Ovary (tissue), 3 donors: ENCODE results near the gene APBA3.

ENCODE experiments used
- EP300 ChIP-seq: sonication (generic); formaldehyde crosslinking; IDR thresholded peaks from one replicate; pipeline ENCODE4 v1.6.1; 2017; ENCODE audit warnings: antibody characterized with exemption
- TF ChIP-seq, protein P1 (sequence below), 3 donors: fragments of 450-650 bp in 2 of 3; fragments of 200-600 bp in 1 of 3; IDR thresholded peaks; one replicate each; pipeline versions ENCODE4 v1.5.1 to v1.8.0; 2016 to 2022; ENCODE audit warnings: antibody characterized with exemption in 3 of 3, mild to moderate bottlenecking in 1 of 3
- donor health status: DM: no; HTN: no; CAD: no.

GRCh38 chr19:3783660-3784584, 22.4 kb upstream of the APBA3 start:
- TF ChIP-seq EP300: no peak
- TF ChIP-seq, protein P1, sequence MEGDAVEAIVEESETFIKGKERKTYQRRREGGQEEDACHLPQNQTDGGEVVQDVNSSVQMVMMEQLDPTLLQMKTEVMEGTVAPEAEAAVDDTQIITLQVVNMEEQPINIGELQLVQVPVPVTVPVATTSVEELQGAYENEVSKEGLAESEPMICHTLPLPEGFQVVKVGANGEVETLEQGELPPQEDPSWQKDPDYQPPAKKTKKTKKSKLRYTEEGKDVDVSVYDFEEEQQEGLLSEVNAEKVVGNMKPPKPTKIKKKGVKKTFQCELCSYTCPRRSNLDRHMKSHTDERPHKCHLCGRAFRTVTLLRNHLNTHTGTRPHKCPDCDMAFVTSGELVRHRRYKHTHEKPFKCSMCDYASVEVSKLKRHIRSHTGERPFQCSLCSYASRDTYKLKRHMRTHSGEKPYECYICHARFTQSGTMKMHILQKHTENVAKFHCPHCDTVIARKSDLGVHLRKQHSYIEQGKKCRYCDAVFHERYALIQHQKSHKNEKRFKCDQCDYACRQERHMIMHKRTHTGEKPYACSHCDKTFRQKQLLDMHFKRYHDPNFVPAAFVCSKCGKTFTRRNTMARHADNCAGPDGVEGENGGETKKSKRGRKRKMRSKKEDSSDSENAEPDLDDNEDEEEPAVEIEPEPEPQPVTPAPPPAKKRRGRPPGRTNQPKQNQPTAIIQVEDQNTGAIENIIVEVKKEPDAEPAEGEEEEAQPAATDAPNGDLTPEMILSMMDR (IDR thresholded peaks at IDR 0.05): no peak
